ENCODE results near the gene SORCS2.

The SORCS2 gene

DNA sequence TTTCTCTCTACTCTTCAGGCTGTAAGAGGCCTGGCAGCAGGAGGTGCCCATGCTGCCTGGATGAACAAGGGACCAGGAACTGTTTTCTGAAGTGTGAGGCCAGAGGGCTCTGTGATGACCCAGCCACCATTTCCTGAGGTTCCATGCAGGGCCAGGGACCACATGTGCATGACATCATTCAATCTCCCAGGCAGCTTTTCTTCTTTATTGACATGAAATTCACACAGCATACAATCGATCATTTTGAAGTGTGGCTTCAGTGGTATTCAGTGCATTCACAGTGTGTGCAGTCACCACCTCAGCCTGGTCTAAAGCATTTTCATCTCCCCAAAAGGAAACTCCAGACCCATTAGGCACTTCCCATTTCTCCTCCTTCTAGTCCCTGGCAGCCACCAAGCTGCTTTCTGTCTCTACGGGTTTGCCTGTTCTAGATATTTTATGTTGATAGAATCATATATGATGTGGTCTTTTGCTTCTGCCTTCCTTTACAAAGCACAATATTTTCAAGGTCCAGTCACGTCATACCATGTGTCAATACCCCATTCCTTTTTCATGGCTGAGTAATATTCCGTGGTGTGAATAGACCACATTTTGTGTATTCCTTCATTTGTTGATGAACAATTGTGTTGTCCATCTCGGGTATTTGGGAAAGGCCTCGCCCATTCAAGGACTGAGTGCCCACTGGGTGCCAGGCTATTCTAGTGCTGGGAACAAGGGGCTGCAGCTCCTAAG, 149.3 kb downstream of the SORCS2 start:
- no peak for DNase-seq

DNA sequence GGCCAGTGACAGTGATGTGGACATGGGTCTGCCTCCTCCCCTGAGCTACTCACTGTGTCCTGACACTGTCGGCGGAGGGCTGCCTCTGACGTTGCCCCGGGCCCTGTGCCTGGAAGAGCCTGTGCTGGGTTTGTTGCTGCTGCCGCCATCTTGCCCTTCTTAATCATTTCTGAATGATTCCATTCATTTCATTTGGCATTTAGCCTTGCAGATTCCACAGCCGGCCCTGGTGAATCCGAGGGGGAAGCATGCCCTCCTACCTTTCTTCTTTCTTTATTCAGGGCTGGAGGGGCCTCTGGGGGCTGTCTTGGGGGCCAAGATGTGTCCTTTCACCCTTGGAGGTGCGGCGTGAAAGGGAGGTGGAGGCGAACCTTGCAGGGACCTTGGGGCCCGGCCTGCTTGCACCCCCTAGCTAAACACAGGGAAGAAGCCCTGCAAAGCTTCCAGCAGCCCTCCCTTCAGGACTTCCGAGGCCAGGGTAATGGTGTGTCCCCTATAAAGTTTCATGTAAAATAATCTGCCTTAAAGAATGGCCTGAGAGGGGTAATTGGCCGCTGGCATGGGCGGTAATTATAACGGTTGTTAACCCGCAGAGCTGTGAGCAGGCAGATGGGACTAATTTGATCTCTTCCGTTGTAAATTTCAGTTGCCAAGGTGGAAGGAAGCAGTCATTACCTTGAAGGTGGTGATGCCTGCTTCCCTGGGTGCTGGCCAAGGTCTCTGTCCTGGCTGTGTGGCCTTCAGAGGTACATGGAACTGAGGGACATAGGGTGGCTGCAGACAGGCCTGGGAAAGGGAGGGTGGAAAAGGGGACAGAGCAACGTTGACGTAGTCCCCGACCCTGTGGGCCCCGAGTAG, 150.1 kb downstream of the SORCS2 start:
- peak; percentile 32 to 76 for DNase-seq

DNA sequence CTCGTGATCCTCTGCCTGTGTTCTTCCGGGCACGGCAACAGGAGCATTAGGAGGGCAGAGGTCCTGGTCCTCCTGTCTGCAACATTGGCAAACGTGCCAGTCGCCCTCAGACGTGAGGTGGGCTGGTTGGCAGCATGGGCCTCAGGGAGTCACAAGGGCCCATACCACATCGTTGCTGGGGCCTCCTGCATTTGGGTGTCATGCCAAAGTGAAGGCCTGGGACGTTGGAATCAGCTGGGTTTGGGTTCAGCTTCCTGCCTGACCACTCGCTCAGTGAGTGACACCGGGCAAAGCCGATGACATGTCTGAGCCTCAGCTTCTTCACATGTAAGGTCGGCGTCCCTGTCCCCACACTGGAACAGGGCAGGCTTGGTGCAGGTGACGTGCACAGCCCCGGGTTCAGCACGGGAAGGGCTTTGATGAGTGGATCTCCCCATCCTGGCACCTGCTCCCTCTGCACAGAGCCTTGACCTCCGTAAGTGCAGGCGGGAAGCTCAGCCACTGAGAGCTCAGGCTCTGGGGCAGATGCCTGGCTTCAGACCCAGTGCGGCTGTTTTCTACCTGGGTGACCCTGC, 150.8 kb downstream of the SORCS2 start:
- no peak for DNase-seq

DNA sequence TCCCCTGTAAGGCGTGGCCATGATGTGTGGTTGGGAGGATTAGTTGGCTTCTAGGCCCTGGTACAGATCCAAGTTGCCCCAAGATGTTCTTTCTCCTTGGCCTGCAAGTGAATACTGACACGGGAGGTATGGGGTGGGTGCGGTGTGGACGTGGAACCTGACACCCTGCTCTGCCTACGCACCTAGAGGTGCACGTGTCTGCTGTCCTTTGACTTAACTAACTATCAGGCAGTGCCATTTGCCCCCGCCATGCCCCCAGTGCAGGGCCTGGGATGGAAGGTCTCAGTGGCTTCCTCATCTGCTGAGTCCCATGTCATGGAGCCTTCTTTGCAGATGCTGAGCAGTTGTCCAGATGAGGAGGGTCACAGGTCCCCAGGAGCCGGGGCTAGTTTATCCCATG, 151.6 kb downstream of the SORCS2 start:
- DNase-seq: no peak

DNA sequence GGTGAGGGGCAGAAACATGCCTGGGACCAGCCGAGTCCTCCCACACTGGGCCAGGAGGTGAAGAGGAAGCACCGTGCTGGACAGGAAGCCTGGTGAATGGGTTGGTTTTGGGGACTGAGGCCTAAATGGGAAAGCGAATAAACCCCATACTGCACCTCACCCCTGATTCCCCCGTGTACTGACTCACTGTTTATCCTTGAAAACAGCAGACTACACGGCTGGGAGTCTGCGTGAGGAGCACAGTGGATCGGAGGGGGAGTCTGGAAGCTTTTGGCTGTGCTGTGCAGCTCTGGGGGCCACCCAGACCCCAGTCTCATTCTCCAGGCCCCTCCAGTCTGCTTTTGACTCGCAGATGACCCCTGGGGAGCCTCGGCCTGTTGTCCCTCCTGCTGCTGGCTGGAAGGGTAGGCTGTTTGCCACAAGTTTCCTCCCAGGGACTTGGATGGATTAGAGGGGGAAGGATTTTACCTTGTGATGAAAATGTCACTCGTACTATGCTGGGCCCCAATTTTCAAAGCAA, 152.4 kb downstream of the SORCS2 start:
- no peak for DNase-seq

DNA sequence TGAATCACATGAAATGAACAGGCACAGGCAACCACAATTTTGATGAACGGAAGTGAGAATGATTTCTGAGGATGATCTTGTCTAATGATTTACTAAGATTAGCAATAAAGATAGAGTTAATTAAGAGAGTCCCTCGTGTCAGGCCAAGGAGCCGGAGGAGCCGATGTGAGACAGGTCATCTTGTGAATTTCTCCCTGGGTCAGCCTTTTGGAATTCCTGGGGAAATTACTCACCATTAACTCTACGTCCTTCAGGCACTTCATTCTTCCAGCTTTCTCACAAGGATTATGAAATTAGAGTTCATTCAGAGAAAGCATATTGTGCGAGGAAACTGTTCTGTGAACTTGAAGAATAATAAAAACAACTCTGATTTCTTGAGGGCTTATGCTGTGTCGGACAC, 155.6 kb downstream of the SORCS2 start:
- DNase-seq: no peak

DNA sequence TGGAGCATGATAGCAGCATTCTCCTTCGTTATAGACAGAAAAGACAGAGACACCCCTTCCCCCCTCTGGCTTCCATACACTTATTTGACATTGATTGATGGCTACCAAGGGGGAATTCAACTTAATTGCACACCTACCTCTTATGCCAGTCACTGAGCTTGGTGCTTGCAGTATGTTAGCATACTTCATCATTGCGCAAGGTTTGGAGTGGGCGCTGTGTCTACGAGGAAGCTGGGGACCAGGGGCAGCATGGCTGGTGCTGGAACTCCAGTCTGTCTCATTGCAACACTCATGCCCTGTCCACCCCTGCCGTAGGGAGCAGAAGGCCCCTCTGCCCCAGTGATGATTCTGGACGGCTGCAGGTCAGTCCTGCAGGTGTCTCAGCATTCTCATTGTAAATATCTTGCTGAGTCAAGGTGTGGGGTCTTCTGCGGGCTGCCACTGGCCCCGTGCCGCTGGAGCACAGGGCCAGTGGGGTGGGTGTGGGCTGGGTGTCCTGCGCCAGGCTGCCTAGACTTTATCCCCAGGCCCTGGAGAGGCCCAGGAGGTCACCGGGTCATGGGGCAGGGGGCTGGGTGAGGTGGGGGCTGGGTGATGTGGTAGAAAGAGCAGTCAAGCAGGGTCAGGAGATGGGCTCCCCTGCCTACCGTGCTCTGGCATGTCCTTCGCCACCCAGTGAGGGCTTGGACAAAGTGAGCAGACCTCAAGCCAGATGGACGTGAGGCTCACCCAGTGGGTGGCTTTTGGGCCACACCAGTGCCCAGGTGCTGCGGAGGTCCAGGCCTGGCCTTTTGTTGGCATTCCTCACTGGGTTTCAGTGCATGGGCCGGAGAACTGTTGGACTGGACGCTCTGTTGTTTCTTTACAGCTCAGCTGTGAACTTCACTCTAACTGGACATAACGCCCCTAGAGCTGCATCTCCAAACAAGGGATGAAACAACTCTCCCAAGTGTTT, 156.9 kb downstream of the SORCS2 start:
- no peak for DNase-seq

DNA sequence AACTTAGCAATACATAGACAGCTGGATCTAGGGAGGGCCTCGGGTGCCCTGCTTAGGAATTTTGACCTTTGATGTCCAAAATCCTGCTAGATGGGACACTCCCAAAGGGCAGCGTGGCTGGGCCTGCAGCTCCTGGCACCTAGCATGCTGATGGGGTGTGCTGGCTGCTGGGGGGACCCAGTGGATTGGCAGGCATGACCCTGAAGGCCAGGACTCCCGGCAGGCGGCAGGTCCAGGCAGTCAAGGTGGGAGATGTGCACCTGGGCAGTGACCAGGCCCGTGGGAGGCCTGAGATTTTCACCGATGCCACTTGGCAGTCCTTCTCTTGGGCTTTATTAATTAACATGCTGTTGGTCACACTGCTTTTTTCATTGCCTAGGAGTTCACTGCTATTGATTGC, 158.1 kb downstream of the SORCS2 start:
- DNase-seq: no peak

DNA sequence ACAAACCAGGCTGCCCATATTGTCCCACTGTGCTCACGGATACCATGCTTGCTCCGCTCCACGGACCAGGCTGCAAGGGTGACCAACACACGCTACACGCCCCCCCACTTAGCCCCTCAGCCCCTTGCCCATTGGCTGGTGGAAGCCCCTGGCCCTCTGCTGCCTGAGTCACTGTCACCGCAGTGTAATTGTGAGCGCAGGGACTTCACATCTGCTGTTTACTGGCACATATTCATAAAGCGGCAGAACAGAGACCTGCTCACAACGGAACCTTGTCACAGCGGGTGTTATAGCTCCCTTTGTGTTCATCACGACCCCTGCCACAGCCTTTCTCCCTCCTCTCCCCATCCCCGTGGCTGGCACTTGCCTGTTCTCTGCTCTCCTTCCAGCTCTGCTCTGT, 158.7 kb downstream of the SORCS2 start:
- DNase-seq: no peak

DNA sequence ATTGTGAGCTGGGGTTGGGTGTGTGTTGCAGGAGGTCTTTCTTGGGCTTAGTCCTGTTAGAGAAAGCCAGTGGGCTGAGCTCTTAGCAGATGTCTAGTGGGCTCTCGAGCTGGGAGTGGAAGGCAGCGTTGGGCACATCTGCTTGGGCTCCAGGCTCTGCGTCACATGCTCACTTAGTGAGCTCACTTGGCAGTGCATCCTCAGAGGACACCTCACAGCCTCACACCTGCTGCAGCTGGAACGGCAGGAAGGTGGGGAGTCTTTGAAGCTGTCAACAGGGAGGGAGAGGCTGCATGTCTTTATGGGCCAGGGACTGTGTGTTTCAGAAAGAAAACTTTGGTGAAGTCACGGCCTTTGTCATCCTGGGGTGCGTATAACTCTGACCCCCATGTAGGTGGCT, 160.1 kb downstream of the SORCS2 start:
- DNase-seq: peak; percentile 39 to 88

DNA sequence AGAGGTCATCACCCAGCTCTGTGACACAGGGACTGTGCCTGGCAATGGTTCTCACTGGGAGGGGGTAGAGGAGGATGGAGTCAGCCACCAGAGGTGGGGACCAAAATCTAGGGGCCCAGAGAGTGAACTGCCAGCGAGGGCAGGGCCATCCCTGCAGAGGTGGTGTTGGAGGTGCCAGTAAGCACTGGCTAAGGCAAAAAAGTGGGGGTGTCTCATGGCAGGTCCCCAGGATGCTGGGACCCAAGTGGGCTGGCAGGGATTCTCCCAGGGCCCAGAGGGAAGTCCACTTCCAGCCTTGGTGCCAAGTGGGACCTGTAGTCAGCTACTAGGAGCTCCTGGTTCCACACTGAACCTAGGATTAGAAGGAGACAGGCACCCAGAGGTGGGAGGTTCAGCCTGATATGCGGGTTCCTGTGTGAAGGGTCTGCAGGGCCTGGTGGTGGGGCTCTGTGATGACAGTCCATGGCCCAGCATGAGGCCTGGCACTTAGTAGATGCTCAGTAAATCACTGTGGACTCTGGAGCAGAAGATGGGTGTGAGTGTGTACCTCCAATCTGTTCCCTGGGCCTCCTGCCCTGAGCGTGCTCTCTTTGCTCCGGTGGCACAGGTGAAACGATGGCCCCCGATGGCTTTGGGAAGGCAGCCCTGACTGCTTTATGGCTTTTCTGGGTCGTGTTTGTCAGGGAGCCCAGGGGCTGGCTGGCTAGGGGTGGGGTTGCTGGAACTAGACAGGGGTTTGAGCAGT, 160.9 kb downstream of the SORCS2 start:
- no peak for DNase-seq

DNA sequence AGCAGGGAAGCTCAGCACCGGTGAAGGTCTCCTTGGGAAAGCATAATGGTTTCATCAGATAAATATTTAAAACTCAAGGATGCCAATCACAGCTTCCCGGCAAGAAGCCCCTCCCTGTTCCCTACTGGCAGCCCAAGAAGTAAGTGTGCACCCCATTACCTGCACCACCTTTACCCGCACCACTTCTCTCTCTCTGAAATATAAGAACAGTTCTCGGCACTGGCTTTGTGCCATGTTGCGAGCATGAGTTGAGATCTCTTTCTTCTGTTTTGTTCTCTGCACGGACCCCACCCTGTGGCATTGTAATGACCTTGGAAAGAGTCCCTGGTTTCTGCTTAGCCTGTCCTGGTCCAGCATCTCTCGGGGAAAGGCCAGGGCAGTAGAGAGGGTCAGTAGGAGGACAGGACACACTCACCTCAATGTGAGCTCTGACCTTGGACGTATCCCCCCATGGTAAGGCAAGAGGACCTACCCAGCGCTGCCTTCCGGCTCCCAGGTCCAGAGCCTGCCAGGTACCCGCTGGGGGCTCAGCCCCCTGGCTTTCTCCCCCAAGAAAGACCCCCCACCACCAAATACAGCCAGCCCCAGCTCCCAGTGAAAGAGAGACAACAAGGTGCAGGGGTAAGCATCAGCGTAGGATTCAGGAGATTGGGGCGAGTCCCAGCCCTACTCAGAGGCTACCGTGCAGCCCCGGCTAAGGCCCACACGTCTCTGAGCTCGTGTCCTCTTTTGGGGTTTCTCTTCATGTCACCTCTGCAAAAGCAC, 161.7 kb downstream of the SORCS2 start:
- no peak for DNase-seq

DNA sequence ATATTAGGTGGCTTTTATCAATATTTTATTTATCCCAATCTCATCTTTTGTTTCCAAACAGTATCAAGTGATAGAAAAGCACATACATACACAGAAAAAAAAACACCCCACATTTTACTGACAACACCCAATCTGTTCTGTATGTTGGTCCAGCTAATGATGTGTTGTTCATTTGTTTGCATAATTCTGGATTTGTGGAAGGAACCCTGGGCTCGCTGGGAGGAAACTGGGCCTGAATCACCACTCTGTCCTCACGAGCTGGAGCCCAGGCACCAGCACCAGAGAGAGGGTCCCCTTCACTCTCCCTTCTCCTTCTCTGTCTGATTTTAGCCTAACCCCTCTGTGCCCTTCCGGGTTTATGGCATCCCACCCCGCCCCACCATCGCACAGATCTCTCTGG, 162.6 kb downstream of the SORCS2 start:
- no peak for DNase-seq

DNA sequence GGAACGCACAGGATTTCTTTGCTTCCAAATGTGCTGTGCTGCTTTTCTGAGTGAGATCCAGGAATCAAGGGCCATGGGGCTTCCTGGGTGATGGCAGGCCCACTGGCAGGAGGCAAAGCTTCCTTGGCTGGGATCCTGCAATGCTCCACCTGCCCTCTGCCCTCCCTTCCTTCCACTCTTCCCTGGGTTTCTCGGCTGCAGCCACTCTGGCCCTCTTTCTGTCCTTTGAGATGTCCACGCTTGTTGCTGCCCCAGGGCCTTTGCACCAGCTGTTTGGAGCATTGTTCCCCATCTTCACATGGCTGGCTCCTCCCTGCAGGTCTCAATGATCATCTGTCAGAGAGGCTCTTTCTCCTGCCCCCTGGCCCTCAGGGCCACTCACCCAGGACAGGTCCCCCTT, 163.5 kb downstream of the SORCS2 start:
- DNase-seq: no peak

DNA sequence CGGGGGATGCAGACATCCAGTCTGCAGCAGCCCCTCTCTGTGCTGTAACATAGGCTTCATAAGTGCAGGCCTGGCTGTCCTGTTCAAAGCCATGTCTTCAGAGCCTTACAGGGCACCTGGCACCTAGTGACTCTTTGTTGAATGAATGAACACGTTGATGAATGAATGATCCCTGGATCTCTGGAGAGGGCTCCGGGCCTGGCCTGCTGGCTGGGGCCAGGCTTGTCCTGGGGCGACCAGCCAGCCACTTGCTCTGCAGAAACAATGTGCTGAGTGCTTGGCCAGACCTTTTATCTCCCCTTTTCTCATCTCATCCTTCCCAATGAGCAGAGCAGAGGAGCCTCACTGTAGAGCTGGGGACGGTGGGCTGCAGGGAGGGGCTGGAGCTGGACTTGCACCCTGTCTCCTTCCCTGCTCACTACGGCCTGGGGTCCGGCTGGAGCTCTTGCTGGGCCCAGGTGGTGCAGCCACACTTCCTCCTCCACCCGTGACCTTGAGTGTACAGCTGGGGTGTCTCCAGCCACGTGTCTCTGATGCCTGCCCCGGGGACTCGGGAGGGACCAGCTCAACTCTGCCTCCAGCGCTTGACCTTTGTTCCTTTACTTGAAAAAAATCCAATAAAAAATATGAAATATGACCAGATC, 164.5 kb downstream of the SORCS2 start:
- no peak for DNase-seq

DNA sequence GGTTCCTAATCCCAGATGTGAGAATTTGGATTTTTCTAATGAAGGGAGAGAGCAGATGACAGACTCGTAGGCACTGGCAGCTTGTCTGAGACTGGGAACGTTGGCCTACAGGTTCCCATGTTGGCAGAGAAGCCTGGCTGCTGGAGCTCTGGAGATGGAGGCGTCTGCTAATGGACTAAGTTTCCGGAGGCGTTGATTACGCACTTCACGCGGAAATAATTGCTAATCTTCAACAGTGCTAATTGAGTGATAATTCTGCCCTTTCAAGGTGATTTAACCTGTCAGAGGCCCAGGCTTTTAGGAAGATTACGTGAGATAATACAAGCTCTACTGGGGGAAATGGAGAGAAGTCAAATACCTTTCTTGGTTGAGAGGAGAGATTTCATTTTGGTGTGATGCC, 165.0 kb downstream of the SORCS2 start:
- DNase-seq: peak in 1 of 2 experiments; percentile 44

DNA sequence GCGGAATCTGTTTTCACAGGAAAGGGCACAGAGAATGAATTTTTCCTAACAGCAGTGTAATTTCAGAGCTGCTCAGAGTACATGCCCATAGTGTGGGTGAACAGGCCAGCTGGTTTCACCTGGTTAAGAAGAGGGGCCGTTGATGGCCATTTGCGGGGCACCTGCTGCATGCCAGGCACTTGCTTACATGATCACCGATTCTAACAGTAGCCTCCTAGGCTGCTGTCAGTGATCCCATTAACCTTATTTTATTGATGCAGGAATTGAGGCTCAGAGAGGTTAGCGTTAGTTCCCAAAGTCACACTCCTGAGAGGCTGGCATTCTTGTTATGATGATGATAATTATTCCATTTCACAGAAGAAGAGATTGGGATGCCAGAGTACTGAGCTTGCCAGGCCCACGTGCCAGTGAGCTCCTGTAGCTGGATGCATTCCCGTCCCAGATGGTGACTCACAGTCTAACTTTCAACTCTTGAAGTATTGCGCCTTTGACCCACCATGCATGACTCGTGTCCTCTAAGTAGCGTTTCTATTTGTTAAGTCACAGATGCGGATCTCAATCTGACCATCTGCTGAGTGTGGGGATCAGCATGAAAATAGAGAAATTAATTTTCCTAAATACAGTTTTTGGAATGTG, 165.9 kb downstream of the SORCS2 start:
- DNase-seq: peak; percentile 95 to 98

DNA sequence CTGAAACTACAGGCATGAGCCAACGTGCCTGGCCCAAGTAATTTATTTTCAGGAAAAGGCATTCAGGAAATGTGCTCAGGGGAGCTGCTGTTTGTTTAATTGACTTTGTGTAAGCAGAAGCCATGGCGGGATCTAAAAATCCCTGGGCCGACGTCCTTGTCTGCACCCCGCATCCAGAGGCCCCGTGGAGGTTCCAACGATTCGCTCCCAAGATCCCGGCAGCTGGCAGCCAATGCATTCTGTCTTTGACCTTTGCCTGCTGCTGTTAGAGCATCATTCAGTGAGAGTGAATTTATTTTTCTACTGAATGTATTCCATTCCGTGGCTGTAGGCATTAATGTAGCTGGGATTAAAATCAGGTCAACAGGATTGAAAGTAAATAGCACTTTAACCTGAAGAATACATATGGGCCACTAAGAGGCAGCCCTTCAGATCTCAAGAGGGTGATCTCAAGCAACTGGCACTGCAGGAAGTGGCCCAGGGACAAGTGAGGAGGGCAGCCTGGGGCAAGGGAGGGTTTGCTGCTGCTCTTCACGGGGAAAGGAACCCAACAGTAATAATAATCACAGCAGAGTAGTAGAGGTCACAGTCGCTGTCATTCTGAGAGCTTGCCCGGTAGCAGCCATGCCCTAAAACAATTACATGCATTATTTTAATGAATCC, 167.2 kb downstream of the SORCS2 start:
- peak; percentile 91 to 96 for DNase-seq

DNA sequence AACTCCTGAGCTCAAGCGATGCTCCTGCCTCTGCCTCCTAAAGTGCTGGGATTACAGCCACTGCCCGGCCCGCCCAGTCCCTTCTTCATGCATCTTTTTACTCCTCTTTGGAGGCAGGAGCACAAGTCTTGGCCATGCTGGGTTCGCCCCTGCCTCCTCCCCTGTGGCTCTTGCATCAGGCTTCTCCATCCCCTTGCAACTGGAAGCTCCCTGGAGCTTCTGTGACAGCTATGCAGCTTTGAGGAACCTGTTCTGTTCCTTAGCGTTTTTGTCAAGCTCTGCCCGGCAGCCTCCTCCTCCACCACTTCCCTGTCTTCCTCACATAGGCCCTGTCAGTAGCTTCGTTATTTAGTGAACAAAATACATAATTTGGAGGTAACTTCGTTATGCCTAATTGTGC, 168.5 kb downstream of the SORCS2 start:
- no peak for DNase-seq

All from NCI-H524 (cell line).